Cardiac muscle cell (in vitro differentiated cells and primary cell): ENCODE results near the gene CDH15. TPM values are rescaled to one million over a fixed set of nuclear protein-coding genes. Genes with fewer than 3 reads are reported as not detected.
A peak's percentile ranks its signal among the peaks of the same experiment; 100 is the strongest.
"Not testable (repeated sequence)": the region's sequence is repeated elsewhere in the genome, so short reads cannot be mapped to it uniquely, and the experiment has no call there.

Experiments used
- DNase-seq, 2 donors: peaks; one replicate each; pipeline versions ENCODE4 v3.0.0 to v3.0.0-alpha.2; 2010 to 2017; ENCODE audit warnings: low read depth in 1 of 2, low spot score in 1 of 2
- H3K27ac ChIP-seq: fragments of 200-600 bp; sonication (generic); 2 replicates; pipeline ENCODE4 v1.5.1; 2016
- H3K27me3 ChIP-seq: fragments of 200-600 bp; sonication (generic); 2 replicates; pipeline ENCODE4 v1.6.0; 2016; ENCODE audit warnings: control low read depth
- H3K36me3 ChIP-seq: fragments of 200-600 bp; sonication (generic); 2 replicates; pipeline ENCODE4 v1.5.1; 2016; ENCODE audit warnings: control low read depth
- H3K4me1 ChIP-seq: fragments of 200-600 bp; sonication (generic); 2 replicates; pipeline ENCODE4 v1.8.1; 2017; ENCODE audit warnings: low read depth, mild to moderate bottlenecking, mixed run types
- H3K4me3 ChIP-seq: fragments of 200-600 bp; sonication (generic); 2 replicates; pipeline ENCODE4 v1.5.1; 2016; ENCODE audit warnings: mild to moderate bottlenecking
- H3K9me3 ChIP-seq: fragments of 200-600 bp; sonication (generic); 2 replicates; pipeline ENCODE4 v1.5.1; 2017; ENCODE audit warnings: low read depth, mild to moderate bottlenecking, control low read depth
- CTCF ChIP-seq: IDR thresholded peaks from 2 replicates; pipeline ENCODE4 v1.5.1; 2012; ENCODE audit warnings: low read depth, mild to moderate bottlenecking, low read length
- polyA plus RNA-seq: library from polyadenylated mRNA; unstranded; fragments of >200 nt; fragmentation: Nextera tagmentation; extraction: Ambion mirVana; gene quantifications from 2 replicates; pipeline ENCODE4 v1.2.1, GENCODE V29; 2016
- total RNA-seq: library from RNA; depleted of rRNA; stranded (reverse); fragments of >200 nt; gene quantifications from 2 replicates; pipeline ENCODE4 v1.2.3, GENCODE V29; 2016

The CDH15 gene
- total and polyA plus RNA-seq, 2 experiments from 2014 or later: 0.78 to 1.5 TPM

- Histone ChIP-seq H3K27me3 (no peaks in the 10 kb centered on the region), H3K9me3 (no peaks in the 10 kb centered on the region), H3K27ac (peak overlapping the region; percentile 25), H3K4me1 (no peaks in the 10 kb centered on the region), H3K4me3 (no peak overlapping the region), H3K36me3 (no peaks in the 10 kb centered on the region)
- TF ChIP-seq CTCF: no peak
- DNase-seq: no peak
Observed at GRCh38 chr16:89243664-89244063, 72.1 kb downstream of the CDH15 start.

- H3K36me3 ChIP-seq, H3K27ac ChIP-seq, H3K27me3 ChIP-seq, H3K4me3 ChIP-seq, H3K4me1 ChIP-seq, DNase-seq, H3K9me3 ChIP-seq: not testable (repeated sequence)
Observed at GRCh38 chr16:89244264-89244663, 72.7 kb downstream of the CDH15 start.

GRCh38 chr16:89244754-89245153 is 73.2 kb downstream of the CDH15 start:
- H3K27me3 ChIP-seq: no peaks in the 10 kb centered on the region
- H3K9me3 ChIP-seq: no peaks in the 10 kb centered on the region
- H3K27ac ChIP-seq: no peak overlapping the region
- no peak for DNase-seq
- H3K4me1 ChIP-seq: no peaks in the 10 kb centered on the region
- no peaks in the 10 kb centered on the region for H3K36me3 ChIP-seq
- no peak for TF ChIP-seq CTCF
- no peak overlapping the region for H3K4me3 ChIP-seq

Other genes with a start within 250 kb of the CDH15 start
- 0.21 and 0.69 TPM in 2 replicates for gene CBFA2T3, start 194.5 kb upstream of the CDH15 start, total RNA-seq
- gene CBFA2T3, start 194.5 kb upstream of the CDH15 start, polyA plus RNA-seq: 1.5 and 3.3 TPM in 2 replicates
- gene ACSF3, start 77.9 kb upstream of the CDH15 start, total RNA-seq: 30.5 and 32.2 TPM in 2 replicates
- gene ACSF3, start 77.9 kb upstream of the CDH15 start, polyA plus RNA-seq: 27.4 and 27.6 TPM in 2 replicates
- 3.1 and 39.4 TPM in 2 replicates for gene SLC22A31, start 28.8 kb downstream of the CDH15 start, total RNA-seq
- 10.9 and 36.3 TPM in 2 replicates for gene SLC22A31, start 28.8 kb downstream of the CDH15 start, polyA plus RNA-seq
- gene ZNF778, start 46.0 kb downstream of the CDH15 start, total RNA-seq: 25.8 and 31.8 TPM in 2 replicates
- gene ZNF778, start 46.0 kb downstream of the CDH15 start, polyA plus RNA-seq: 4.1 and 9.5 TPM in 2 replicates